GM12874 (cell line): ENCODE data around the gene VAPB.

Source experiments
- TF ChIP-seq, protein P1 (sequence below): IDR thresholded peaks from 2 replicates; pipeline ENCODE4 v1.5.1; 2011; ENCODE audit warnings: low read depth, mild to moderate bottlenecking, control low read depth, low read length, moderate library complexity; ENCODE audit not compliant: insufficient read depth

The VAPB gene

DNA sequence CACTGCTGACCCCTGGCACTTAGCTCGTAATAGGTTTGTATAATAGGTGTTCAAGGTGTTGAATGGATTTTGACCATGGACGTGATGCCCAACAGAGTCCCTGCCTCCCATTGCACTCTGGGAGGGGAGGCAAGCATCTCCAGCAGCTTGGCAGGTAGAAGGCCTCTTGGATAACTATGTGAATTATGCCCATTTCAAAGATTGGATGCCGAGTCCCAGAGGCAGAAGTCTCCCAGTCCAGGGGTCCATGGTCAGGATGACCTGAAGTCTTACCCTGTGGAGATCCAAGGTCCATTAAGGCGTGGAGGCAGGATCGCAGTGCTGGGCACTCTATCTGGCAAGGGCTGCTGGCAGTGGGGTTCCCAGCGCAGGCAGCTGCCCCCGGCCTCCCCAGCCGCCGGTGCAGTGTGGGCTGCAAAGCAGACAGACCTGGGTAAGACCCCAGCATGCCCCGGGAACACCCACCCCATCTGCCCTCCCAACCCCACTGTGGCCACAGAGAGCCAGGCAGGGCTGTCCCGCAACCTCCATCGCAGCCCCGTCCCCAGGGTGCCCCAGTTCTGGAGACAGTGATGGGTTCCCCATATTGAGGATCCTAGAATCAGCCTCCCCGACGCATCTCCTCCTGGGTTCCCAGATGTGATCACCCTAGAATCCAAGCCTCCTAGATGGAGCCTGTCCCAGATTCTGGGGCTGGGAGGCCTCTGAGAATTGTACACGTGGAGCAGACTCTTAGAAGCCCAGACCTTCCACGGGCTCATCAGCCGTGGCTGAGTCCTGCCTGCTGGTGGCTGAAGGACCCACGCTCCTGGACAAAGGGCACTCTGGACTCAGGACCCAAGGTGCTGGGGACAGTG, 81.5 kb downstream of the VAPB start:
- TF ChIP-seq, protein P1, sequence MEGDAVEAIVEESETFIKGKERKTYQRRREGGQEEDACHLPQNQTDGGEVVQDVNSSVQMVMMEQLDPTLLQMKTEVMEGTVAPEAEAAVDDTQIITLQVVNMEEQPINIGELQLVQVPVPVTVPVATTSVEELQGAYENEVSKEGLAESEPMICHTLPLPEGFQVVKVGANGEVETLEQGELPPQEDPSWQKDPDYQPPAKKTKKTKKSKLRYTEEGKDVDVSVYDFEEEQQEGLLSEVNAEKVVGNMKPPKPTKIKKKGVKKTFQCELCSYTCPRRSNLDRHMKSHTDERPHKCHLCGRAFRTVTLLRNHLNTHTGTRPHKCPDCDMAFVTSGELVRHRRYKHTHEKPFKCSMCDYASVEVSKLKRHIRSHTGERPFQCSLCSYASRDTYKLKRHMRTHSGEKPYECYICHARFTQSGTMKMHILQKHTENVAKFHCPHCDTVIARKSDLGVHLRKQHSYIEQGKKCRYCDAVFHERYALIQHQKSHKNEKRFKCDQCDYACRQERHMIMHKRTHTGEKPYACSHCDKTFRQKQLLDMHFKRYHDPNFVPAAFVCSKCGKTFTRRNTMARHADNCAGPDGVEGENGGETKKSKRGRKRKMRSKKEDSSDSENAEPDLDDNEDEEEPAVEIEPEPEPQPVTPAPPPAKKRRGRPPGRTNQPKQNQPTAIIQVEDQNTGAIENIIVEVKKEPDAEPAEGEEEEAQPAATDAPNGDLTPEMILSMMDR = no peak

DNA sequence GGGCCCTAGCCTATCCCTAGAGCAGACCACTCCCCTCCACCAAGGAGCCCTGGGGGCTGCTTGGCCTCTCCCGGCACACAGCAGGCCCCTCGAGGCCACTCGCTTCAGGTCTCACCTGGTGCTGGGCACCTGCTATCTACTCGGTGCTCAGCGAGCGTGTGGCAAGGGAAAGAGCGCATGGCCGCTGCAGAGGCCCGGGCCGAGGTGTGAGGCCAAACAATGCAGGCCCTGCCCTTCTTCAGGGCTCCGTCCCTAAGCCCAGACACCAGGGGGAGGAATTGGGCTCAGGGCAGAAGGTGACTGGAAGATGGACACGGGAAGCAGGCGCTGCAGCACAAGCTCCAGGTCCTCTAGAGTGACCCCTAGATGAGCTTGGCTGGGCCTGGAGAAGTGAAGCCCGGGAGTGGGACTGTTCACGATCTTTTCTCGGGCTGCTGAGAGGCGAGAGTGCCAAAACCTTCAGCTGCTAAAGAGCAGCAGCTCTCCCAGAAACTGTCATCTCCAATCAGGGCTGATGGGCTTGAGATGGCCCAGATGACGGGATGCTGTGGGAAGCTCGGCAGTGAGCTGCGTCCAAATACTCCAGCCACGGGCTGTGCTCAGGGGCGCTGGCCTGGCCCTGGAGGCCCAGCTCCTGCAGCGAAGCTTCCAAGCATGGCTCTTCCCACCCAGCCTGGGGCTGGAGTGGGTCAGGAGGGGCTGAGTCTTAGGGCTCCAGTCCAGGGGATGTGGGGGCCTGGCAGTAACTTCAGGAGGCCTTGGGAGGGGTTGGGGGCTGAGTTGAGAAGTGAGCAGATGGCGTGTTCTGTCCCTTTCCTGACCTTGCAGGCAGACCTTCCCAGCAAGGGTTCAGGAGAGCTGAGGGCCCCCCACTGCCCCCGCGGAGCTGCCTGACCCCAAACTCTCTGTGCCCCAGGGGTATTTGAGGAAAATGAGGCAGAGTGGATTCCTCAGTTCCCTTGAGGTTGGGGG, 82.5 kb downstream of the VAPB start:
- TF ChIP-seq, protein P1 = no peak

DNA sequence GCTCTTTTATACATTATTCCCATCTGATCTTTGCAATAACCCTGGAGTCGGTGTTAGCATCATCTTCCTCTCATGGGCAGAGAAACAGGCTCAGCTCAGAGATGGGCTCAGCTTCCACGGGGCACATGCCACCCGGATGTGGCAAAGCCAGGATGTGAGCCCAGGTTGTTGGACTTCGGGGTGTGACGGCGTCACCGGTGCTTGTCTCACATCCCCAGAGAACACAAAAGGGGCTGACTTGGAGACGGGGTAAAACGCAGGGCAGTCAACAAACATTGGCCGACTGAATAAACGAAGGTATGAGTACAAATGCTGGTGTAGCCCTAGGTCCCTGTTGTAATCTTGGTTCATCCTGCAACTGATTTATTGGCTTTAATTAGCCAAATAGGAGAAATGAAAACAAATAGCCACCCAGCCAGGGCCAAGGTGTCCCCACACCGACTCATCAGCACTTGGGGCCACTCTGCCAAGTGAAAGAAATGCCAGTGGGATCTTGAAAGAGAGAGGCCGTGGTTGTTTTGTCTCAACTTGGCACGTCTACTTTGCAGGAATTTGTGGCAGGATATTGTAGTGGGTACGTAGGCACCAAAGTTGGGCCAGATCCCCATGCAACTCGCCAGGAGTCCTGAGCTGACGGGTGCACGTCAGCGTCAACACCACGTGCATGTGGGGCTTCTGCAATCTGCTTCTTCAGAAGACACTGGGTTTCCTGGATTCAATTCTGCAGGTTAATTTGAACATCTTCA, 83.4 kb downstream of the VAPB start:
- TF ChIP-seq, protein P1 = no peak

DNA sequence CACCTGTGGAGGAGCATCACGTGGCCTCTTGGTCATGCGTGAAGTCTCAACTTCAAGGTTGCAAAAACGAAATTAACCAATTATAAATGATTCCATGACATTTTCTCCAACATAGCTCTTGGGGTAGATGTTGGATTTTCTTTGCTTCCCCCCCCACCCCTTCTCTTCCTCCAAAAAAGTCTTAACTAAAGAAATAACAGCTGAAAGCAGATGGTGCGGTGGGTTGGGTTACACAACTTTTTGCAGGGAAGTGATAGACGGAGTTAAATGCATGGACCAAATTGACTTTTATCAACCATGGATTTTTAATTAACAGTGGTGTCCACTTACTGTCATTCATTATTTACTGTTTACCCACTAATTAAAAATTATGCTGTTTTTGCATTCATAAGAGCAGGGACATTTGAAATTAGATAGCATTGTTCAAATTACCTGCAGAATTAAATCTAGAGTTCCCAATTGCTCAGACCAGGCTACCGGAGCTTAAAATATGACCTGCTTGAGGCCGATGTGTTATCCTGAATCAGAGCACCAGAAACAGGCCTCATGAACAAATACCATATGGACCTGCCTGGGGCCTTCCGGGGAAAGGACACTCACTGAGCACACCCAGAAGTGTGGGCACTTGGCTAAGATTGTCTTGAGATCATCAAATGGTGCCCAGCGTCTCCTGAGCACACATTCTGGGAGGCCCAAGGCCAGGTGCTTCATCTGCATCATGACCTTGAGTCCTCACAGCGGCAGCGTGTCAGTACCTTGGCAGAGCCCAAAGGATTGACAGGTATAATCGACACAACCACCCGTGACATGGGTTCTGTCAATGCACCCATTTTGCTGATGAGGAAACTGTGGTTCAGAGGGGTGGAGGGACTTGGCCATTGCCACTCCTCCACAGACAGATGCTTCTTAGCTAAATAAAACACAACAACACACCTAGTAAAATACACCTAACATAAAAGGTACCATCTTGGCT, 84.7 kb downstream of the VAPB start:
- TF ChIP-seq, protein P1 = no peak

DNA sequence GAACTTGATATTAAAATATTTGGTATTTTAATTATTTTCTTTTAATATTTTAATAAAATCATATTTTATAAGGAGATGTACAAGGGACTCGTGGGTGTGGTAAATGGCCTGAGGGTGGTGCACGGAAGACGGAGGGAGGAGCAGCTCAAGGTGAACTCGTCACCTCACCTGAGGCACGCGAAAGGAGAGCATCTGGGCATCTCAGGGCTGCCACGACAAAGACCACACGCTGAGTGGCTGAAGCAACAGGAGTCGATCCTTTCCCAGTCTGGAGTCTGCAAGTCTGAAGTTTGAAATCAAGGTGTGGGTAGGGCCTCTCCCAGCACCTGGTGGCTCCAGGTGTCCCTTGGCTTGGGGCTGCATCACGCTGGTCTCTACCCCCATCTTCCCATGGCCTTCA, 86.4 kb downstream of the VAPB start:
- TF ChIP-seq, protein P1 = no peak

DNA sequence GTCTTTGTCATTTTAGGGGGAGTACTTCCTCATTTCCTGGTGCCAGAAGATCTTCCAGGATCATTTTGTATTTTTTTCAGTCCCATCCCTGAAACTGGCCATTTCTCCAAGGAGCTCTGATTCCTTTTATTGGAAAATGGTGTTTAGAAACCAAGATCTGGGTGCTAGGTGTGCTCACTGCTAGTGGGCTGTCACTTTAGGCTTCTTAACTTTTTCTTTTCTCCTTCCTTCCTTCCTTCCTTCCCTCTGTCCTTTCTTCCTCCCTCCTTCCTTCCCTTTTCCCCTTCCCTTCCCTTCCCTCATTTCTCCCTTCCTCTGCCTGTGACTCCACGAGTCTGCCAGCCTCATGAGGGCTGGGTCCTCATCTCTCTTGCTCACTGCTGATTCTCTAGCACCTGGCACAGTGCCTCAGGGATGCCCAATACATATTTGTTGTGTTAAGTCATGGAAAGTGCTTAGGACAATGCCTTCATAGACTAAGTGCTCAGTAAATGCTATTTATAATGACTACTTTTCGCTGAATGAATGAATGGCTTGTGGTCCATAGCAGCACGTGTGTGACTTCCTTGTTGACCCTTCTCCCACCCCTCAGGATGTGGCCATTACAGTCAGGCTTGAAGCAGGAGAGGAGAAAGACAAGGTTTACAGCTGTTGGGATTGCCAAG, 89.2 kb downstream of the VAPB start:
- TF ChIP-seq, protein P1 = no peak
